Upper lobe of left lung (tissue), 4 donors: ENCODE data around the gene MRNIP.

Experiments
- EP300 ChIP-seq, 4 donors: sonication (generic); formaldehyde crosslinking; IDR thresholded peaks; one replicate each; pipeline ENCODE4 v1.5.1; 2017; ENCODE audit warnings: antibody characterized with exemption in 4 of 4, control low read depth in 2 of 4
- TF ChIP-seq, protein P1 (sequence below), 6 experiments: fragments of 450-650 bp in 4 of 6; fragments of 200-600 bp in 2 of 6; sonication (generic) in 2 of 6; IDR thresholded peaks; one replicate each; pipeline ENCODE4 v1.5.1; 2016 to 2019; ENCODE audit warnings: antibody characterized with exemption in 6 of 6

GRCh38 chr5:179833056-179833708, 25.4 kb downstream of the MRNIP start:
- TF ChIP-seq, protein P1, sequence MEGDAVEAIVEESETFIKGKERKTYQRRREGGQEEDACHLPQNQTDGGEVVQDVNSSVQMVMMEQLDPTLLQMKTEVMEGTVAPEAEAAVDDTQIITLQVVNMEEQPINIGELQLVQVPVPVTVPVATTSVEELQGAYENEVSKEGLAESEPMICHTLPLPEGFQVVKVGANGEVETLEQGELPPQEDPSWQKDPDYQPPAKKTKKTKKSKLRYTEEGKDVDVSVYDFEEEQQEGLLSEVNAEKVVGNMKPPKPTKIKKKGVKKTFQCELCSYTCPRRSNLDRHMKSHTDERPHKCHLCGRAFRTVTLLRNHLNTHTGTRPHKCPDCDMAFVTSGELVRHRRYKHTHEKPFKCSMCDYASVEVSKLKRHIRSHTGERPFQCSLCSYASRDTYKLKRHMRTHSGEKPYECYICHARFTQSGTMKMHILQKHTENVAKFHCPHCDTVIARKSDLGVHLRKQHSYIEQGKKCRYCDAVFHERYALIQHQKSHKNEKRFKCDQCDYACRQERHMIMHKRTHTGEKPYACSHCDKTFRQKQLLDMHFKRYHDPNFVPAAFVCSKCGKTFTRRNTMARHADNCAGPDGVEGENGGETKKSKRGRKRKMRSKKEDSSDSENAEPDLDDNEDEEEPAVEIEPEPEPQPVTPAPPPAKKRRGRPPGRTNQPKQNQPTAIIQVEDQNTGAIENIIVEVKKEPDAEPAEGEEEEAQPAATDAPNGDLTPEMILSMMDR (IDR thresholded peaks at IDR 0.05), result no peak
- TF ChIP-seq EP300 (IDR thresholded peaks at IDR 0.05), result no peak
